Right kidney (tissue), 1 donor: ENCODE results near the gene TMPRSS11B.
"Not testable (repeated sequence)": the region's sequence is repeated elsewhere in the genome, so short reads cannot be mapped to it uniquely, and the experiment has no call there.

Experiments used
- DNase-seq: peaks from one replicate; pipeline ENCODE4 v3.0.0-alpha.2; 2016

Gene TMPRSS11B

DNA sequence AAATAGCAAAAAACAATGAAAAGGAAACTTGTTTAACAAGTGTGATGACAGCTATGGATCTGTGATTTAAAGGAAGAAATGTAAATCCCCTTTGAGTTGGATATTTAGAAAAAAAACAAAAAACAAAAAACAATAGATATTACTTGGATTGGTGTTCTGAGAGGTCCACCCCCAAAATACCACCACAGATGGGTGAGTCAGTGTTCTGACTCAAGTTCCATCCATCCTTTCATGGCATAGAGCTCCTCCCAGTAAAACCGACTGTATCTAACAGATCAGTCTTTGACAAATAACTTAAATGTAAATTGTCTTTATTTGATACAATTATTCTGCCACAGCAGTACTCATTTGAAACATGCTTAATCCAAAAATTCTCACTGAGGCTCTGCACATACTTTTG lies 27.4 kb downstream of the TMPRSS11B start:
- DNase-seq, result no peak

GRCh38 chr4:68216501-68216900 lies 29.0 kb downstream of the TMPRSS11B start:
- no peak for DNase-seq

GRCh38 chr4:68209003-68209402 lies 36.5 kb downstream of the TMPRSS11B start:
- DNase-seq, result no peak

DNA sequence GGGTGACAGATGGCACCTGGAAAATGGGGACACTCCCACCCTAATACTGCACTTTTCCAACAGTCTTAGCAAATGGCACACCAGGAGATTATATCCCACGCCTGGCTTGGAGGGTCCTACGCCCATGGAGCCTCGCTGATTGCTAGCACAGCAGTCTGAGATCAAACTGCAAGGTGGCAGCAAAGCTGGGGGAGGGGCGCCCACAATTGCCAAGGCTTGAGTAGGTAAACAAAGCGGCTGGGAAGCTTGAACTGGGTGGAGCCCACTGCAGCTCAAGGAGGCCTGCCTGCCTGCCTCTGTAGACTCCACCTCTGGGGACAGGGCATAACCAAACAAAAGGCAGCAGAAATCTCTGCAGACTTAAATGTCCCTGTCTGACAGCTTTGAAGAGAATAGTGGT lies 51.2 kb downstream of the TMPRSS11B start:
- not testable (repeated sequence) for DNase-seq

- DNase-seq, result no peak
Observed at GRCh38 chr4:68193194-68193593, 52.3 kb downstream of the TMPRSS11B start.

DNA sequence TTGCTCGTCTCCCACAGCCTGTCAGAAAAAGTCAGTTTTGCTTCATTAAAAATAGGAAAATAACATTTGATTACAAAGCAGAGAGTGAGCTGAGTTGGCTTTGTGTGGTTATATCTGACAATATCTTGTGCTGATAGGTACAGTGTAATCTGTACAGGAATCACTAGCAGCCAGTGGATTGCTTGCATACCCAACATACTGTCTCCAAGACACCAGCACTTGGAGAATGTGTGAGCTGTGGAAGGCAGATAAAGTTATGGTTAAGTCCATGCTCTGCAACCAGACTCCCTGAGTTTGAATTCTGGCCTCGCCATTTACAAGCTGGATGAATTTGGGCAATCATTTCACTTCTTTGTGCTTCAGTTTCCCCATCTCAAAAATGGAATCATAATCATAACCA lies 58.3 kb downstream of the TMPRSS11B start:
- DNase-seq, result no peak

DNA sequence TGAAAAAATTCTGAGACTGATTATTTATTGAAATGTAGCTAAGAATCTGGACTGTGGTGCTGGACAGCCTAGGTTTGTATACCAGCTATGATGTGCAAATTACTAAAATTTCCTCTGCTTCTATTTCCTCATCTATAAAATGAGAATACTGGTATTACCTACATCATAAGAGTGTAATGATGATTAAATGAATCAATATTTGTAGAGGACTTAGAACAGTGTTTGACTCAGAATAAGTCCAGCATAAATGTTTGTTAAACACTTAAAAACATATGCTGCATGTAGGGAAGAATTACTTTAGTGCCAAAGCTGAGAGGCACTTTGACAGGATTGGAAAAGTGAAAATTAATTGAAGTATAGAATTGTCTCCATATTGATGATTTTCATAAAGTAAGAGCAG lies 60.6 kb downstream of the TMPRSS11B start:
- no peak for DNase-seq

- no peak for DNase-seq
Observed at GRCh38 chr4:68183417-68183816, 62.1 kb downstream of the TMPRSS11B start.

DNA sequence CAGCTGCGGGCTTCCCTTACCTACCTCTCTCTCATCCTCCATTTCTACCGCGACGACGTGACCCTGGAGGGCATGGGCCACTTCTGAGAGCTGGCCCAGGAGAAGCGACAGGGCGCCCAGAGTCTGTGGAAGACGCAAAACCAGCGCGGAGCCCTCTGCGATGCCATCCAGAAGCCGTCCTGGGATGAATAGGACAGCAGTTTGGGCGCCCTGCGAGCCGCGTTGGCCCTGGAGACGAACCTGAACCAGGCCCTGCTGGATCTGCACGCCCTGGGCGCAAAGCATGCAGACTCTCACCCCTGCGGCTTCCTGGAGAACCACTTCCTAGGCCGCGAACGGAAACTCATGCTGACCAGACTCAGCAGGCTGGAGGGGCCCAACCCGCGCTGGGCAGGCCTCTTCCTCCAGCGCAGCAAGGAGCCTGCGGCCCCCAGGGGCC lies 63.1 kb downstream of the TMPRSS11B start:
- no peak for DNase-seq

- DNase-seq, result no peak
Observed at GRCh38 chr4:68180849-68181526, 64.5 kb downstream of the TMPRSS11B start.

DNA sequence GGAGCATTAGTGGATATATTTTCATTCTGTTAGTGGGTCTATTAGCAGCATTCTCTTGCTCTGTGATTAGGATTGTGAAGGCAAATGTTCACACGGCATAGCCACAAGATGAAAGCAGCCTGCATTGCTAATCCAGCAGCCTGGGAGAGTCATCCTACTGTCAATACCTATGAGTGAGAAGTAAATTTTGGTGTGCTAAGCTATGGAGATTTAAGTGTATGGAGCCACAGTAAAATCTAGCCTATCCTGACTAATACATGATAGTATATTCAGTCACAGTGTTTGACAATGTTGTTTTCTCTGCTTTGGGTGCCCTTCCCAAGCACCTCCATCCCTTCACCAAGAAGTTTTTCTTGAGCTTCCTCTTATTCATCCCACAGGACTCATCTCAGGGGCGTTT lies 68.6 kb downstream of the TMPRSS11B start:
- no peak for DNase-seq
